T-cell (primary cell): ENCODE measurements around the gene BPIFB2. TPM values are rescaled to one million over a fixed set of nuclear protein-coding genes. Genes with fewer than 3 reads are reported as not detected.
"Not testable (repeated sequence)": the region's sequence is repeated elsewhere in the genome, so short reads cannot be mapped to it uniquely, and the experiment has no call there.

Experiments
- ATAC-seq, 4 experiments: fragments of 200-7000 bp in 3 of 4; fragments of 150-1000 bp in 1 of 4; cut with Tn5 transposase; replicated peaks in 1 of 4; 1 replicate in 3 of 4; 2 replicates in 1 of 4; pipeline ENCODE4 v1.10.0; 2021; ENCODE audit warnings: moderate library complexity in 3 of 4, mild to moderate bottlenecking in 2 of 4, moderate number of reproducible peaks in 1 of 4
- CTCF ChIA-PET, 2 donors: fragments of 300-600 bp; sonication (Branson Sonifier 250); formaldehyde crosslinking; loops; one replicate each; lab custom pipeline; 2022; ENCODE audit warnings: antibody characterized with exemption in 2 of 2; lab: Charles Lee
- POLR2A ChIA-PET, 2 donors: fragments of 300-600 bp; sonication (Branson Sonifier 250); formaldehyde crosslinking; loops; one replicate each; lab custom pipeline; 2022; ENCODE audit warnings: antibody characterized with exemption in 2 of 2; lab: Charles Lee
- DNase-seq, 35 experiments: peaks; one replicate each; pipeline versions ENCODE4 v3.0.0 to v3.0.0-alpha.2; 2013 to 2023
- H3K27ac ChIP-seq: one replicate; pipeline ENCODE4 v1.5.1; 2013; ENCODE audit warnings: low read length
- H3K27me3 ChIP-seq, 2 experiments: replicated peaks in 1 of 2; 1 replicate in 1 of 2; 2 replicates in 1 of 2; pipeline versions ENCODE4 v1.6.1 to v1.7.0; 2013; ENCODE audit warnings: low read length in 1 of 2, mixed read lengths in 1 of 2; ENCODE audit not compliant: control insufficient read depth in 2 of 2, insufficient read depth in 2 of 2; ENCODE audit errors: extremely low read depth in 1 of 2
- H3K36me3 ChIP-seq, 2 donors: 1 replicate in 1 of 2; 2 replicates in 1 of 2; pipeline versions ENCODE4 v1.6.1 to v1.7.0; 2013; ENCODE audit warnings: low read length in 1 of 2; ENCODE audit not compliant: control insufficient read depth in 2 of 2, insufficient read depth in 1 of 2; ENCODE audit errors: extremely low read depth in 1 of 2
- H3K4me1 ChIP-seq, 2 experiments: 1 replicate in 1 of 2; 2 replicates in 1 of 2; pipeline versions ENCODE4 v1.6.1 to v1.7.0; 2013; ENCODE audit warnings: low read length in 2 of 2, mixed read lengths in 1 of 2; ENCODE audit not compliant: insufficient read depth in 2 of 2, control insufficient read depth in 1 of 2; ENCODE audit errors: extremely low read depth in 1 of 2
- H3K4me3 ChIP-seq, 2 donors: 1 replicate in 1 of 2; 2 replicates in 1 of 2; pipeline versions ENCODE4 v1.5.1 to v1.7.0; 2013; ENCODE audit warnings: mild to moderate bottlenecking in 2 of 2, low read length in 1 of 2, moderate library complexity in 1 of 2; ENCODE audit not compliant: control insufficient read depth in 1 of 2; ENCODE audit errors: extremely low read depth in 1 of 2
- H3K9me3 ChIP-seq: 2 replicates; pipeline ENCODE4 v1.7.0; 2013
- H3K27ac Mint-ChIP-seq, 2 donors: one replicate each; pipeline ENCODE4 v1.8.0; 2020 to 2021; ENCODE audit warnings: mild to moderate bottlenecking in 2 of 2, mixed read lengths in 2 of 2
- H3K27me3 Mint-ChIP-seq, 2 donors: one replicate each; pipeline ENCODE4 v1.8.0; 2021 to 2022; ENCODE audit warnings: mixed read lengths in 2 of 2
- H3K36me3 Mint-ChIP-seq: one replicate; pipeline ENCODE4 v1.8.0; 2021; ENCODE audit warnings: mixed read lengths
- H3K4me1 Mint-ChIP-seq, 3 donors: one replicate each; pipeline ENCODE4 v1.8.0; 2020 to 2022; ENCODE audit warnings: mixed read lengths in 3 of 3, mild to moderate bottlenecking in 1 of 3
- H3K4me3 Mint-ChIP-seq, 3 donors: one replicate each; pipeline ENCODE4 v1.8.0; 2020 to 2022; ENCODE audit warnings: mild to moderate bottlenecking in 3 of 3, mixed read lengths in 3 of 3, moderate library complexity in 3 of 3
- H3K9me3 Mint-ChIP-seq, 3 donors: one replicate each; pipeline ENCODE4 v1.8.0; 2020 to 2022; ENCODE audit warnings: mixed read lengths in 3 of 3
- WGBS: methylation state at CpG from one replicate; pipeline ENCODE4 v1.1.5; 2013; ENCODE audit warnings: missing lambda C conversion rate; ENCODE audit not compliant: insufficient coverage; 5-methylcytosine and 5-hydroxymethylcytosine counted together
- total RNA-seq, 35 experiments: library from RNA in 6 of 35; stranded (reverse) in 6 of 35; fragments of 120-200 nt in 1 of 35; gene quantifications; one replicate each; pipeline versions ENCODE4 v1.2.1 to v1.2.4 and lab custom pipeline; 2013 to 2026

Gene BPIFB2
- total RNA-seq, 5 donors from 2014 or later (not counting 1 experiment from before 2014, with no cell fraction given): 0.16 to 0.29 (median 0.22) TPM; not detected in 2

GRCh38 chr20:33042430-33042829 is 34.9 kb downstream of the BPIFB2 start:
- no peak for ATAC-seq
- Histone ChIP-seq H3K27me3 (no peaks in the 10 kb centered on the region), H3K27ac (no peak overlapping the region), H3K4me1 (no peaks in the 10 kb centered on the region), H3K4me3 (no peak overlapping the region), H3K9me3 (no peaks in the 10 kb centered on the region), H3K36me3 (peaks cover 0 to 3% of the 10 kb centered on the region in 2 donors)
- Mint-ChIP-seq H3K27ac (no peak overlapping the region), H3K4me3 (no peak overlapping the region), H3K36me3 (peaks cover 7% of the 10 kb centered on the region), H3K4me1 (no peaks in the 10 kb centered on the region), H3K9me3 (peaks cover 12 to 18% (median 16%) of the 10 kb centered on the region in 3 donors), H3K27me3 (no peaks in the 10 kb centered on the region)
- DNase-seq: no peak
- CTCF ChIA-PET: no interaction called here
- WGBS: 90% methylated on average over 3 of the region's 3 CpGs
- POLR2A ChIA-PET: no interaction called here

GRCh38 chr20:33042983-33043730 is 35.7 kb downstream of the BPIFB2 start:
- peaks cover 7 to 18% (median 16%) of the 10 kb centered on the region in 3 donors for H3K9me3 Mint-ChIP-seq
- peaks cover 0 to 3% of the 10 kb centered on the region in 2 donors for H3K36me3 ChIP-seq
- 40% methylated on average over 1 of the region's 2 CpGs for WGBS
- ChIA-PET CTCF (no interaction called here), POLR2A (no interaction called here)
- H3K4me1 ChIP-seq: no peaks in the 10 kb centered on the region
- H3K27me3 ChIP-seq: no peaks in the 10 kb centered on the region
- DNase-seq (no peak), ATAC-seq (no peak)
- no peak overlapping the region for H3K4me3 ChIP-seq
- H3K36me3 Mint-ChIP-seq: peaks cover 7% of the 10 kb centered on the region
- H3K4me3 Mint-ChIP-seq: no peak overlapping the region
- H3K27ac ChIP-seq: no peak overlapping the region
- no peaks in the 10 kb centered on the region for H3K4me1 Mint-ChIP-seq
- no peak overlapping the region for H3K27ac Mint-ChIP-seq
- no peaks in the 10 kb centered on the region for H3K27me3 Mint-ChIP-seq
- no peaks in the 10 kb centered on the region for H3K9me3 ChIP-seq

DNA sequence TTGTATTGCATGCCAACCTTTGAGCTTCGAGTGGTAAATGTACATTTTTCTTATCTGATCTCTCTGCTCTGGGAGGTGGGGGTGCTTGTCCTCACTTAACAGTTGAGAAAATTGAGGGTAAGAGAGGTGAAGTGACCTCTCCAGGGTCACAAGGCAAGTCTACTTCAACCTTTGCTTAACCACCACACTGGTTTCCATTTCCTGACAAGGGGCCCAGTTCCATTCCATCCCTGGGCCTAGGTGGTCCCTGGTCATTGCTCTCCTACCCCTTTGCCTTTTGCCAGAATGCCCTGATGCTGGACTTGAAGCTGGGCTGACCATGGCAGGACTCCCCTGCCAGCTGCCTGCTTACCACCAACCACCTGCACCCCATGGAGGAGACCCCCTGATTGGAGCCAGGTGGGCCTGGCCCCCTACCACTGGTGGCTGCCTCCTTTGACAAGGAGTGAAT is 36.3 kb downstream of the BPIFB2 start:
- ChIA-PET CTCF (no interaction called here), POLR2A (no interaction called here)
- no peak overlapping the region for H3K27ac Mint-ChIP-seq
- Histone ChIP-seq H3K4me1 (no peaks in the 10 kb centered on the region), H3K4me3 (no peak overlapping the region), H3K27ac (no peak overlapping the region), H3K36me3 (peaks cover 0 to 3% of the 10 kb centered on the region in 2 donors), H3K9me3 (no peaks in the 10 kb centered on the region), H3K27me3 (no peaks in the 10 kb centered on the region)
- ATAC-seq (no peak), DNase-seq (no peak)
- no peaks in the 10 kb centered on the region for H3K4me1 Mint-ChIP-seq
- H3K9me3 Mint-ChIP-seq: peaks cover 6 to 18% (median 16%) of the 10 kb centered on the region in 3 donors
- no CpG with 5 or more reads among the region's 1 CpG for WGBS
- no peak overlapping the region for H3K4me3 Mint-ChIP-seq
- peaks cover 7% of the 10 kb centered on the region for H3K36me3 Mint-ChIP-seq
- H3K27me3 Mint-ChIP-seq: no peaks in the 10 kb centered on the region

- H3K36me3 Mint-ChIP-seq, H3K9me3 ChIP-seq, H3K27ac Mint-ChIP-seq, ATAC-seq, H3K4me3 ChIP-seq, H3K4me1 ChIP-seq, H3K27me3 Mint-ChIP-seq, CTCF ChIA-PET, H3K27me3 ChIP-seq, POLR2A ChIA-PET, H3K4me1 Mint-ChIP-seq, H3K36me3 ChIP-seq, H3K4me3 Mint-ChIP-seq, H3K27ac ChIP-seq, DNase-seq: not testable (repeated sequence)
- peaks cover 6 to 18% (median 16%) of the 10 kb centered on the region in 3 donors for H3K9me3 Mint-ChIP-seq
- 89% methylated on average over 9 of the region's 15 CpGs for WGBS
These were observed 37.7 kb downstream of the BPIFB2 start for GRCh38 chr20:33045129-33045721.

DNA sequence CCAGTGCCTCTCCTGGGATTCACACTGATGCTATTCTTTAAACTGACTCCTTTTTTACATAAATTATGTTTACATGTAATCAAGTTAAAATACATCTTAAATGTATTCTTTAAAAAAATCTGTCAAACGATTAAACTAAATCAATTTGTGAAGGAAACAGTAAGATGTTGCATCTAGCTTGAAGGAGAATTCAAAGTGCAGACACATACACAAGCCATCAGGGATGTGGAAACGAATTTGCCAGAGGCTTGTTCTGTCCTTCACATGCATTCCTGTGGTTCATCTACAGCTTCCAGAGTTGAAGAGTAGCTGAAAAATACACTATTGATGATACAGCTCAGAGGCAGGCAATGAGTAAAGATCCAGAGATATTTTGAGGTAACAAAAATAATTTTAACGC is 38.9 kb downstream of the BPIFB2 start:
- Histone ChIP-seq H3K27me3 (no peaks in the 10 kb centered on the region), H3K27ac (no peak overlapping the region), H3K4me1 (no peaks in the 10 kb centered on the region), H3K4me3 (no peak overlapping the region), H3K36me3 (peaks cover 0 to 3% of the 10 kb centered on the region in 2 donors), H3K9me3 (no peaks in the 10 kb centered on the region)
- Mint-ChIP-seq H3K27ac (no peak overlapping the region), H3K4me1 (no peaks in the 10 kb centered on the region), H3K9me3 (peaks cover 6 to 18% (median 16%) of the 10 kb centered on the region in 3 donors), H3K27me3 (no peaks in the 10 kb centered on the region), H3K36me3 (peaks cover 7% of the 10 kb centered on the region), H3K4me3 (no peak overlapping the region)
- DNase-seq (no peak), ATAC-seq (no peak)
- POLR2A ChIA-PET: no interaction called here
- no CpG with 5 or more reads among the region's 3 CpGs for WGBS
- CTCF ChIA-PET: no interaction called here

GRCh38 chr20:33051333-33051732 is 43.8 kb downstream of the BPIFB2 start:
- Histone ChIP-seq H3K36me3 (peaks cover 0 to under 1% of the 10 kb centered on the region in 2 donors), H3K4me3 (no peak overlapping the region), H3K4me1 (no peaks in the 10 kb centered on the region), H3K9me3 (no peaks in the 10 kb centered on the region), H3K27me3 (peaks cover 0 to 2% of the 10 kb centered on the region in 2 experiments), H3K27ac (no peak overlapping the region)
- CTCF ChIA-PET: no interaction called here
- POLR2A ChIA-PET: no interaction called here
- no peaks in the 10 kb centered on the region for H3K27me3 Mint-ChIP-seq
- DNase-seq: no peak
- H3K9me3 Mint-ChIP-seq: peaks cover 0 to 4% (median 4%) of the 10 kb centered on the region in 3 donors
- H3K36me3 Mint-ChIP-seq: no peaks in the 10 kb centered on the region
- H3K4me3 Mint-ChIP-seq: no peak overlapping the region
- H3K4me1 Mint-ChIP-seq: peaks cover 0 to 2% (median 0%) of the 10 kb centered on the region in 3 donors
- ATAC-seq: no peak
- WGBS: no CpG with 5 or more reads among the region's 4 CpGs
- H3K27ac Mint-ChIP-seq: no peak overlapping the region
